ENCODE data around the gene ABHD1. TPM values are rescaled to one million over a fixed set of nuclear protein-coding genes. Genes with fewer than 3 reads are reported as not detected.
A peak's percentile ranks its signal among the peaks of the same experiment; 100 is the strongest.

The ABHD1 gene
- polyA plus RNA-seq, 6 donors from 2014 or later = 1.2 to 1.3 TPM; not detected in 4

DNA sequence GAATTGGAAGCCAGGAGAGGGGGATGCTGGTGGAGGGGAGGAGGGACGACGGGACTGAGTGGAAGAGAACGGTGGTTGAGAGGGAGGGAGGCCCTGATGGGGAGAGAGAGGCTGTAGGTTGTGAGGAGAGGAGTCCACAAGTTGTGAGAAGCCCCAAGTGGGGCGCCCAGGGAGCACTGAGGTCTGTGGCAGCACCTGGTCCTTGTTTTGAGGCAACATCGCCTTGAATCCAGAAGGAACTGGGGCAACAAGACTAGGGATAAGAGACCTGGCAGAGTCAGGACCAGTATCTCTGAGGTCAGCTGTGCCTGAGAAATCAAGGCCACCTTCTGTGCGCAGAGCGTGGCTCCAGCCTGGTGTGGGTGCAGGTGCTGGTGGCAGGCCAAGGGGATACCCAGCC, 14.5 kb downstream of the ABHD1 start:
- H3K9me3 Mint-ChIP-seq = no peaks in the 10 kb centered on the region
- DNase-seq (no peak), ATAC-seq (ENCODE audit: low read depth in 2 of 2) (no peak)
- H3K4me3 Mint-ChIP-seq = peak overlapping the region in 3 of 8 donors; percentile 49 to 82 (median 78)
- peak overlapping the region in 1 of 6 donors; percentile 20 for H3K27ac Mint-ChIP-seq
- peaks cover under 1 to 10% (median 7%) of the 10 kb centered on the region in 3 donors for H3K27me3 Mint-ChIP-seq
- peaks cover 11 to 22% (median 21%) of the 10 kb centered on the region in 3 donors for H3K4me1 Mint-ChIP-seq
- no peaks in the 10 kb centered on the region for H3K36me3 Mint-ChIP-seq

DNA sequence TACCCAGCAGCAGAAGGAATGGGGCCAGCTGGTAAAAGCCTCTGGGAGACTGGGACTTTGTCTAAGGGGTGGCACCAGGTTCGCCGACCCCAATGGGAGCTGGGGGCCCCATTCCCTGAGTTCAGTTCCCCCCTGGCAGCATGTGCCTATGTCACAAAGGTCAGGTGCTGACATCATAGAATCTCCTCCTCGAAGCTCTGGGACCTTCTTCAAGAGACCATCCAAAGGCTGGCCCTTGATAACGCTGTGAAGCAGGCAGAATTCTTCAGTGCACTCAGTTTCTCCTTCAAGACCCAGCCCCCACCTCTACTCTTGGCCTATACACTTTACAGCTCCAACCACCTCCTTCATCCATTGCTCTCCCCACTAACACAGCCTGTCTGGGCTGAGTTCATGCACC, 15.7 kb downstream of the ABHD1 start, which contains the start of gene PRR30:
TSS of gene PRR30 (minus strand) at position 101 of the 400 bp plus-strand sequence. CDS start 1,081 bp downstream, outside the sequence.
- H3K4me3 Mint-ChIP-seq = peak within 1 kb of the TSS in 2 of 8 donors; percentile 78 to 82
- no peak for ATAC-seq (ENCODE audit: low read depth in 2 of 2)
- H3K27ac Mint-ChIP-seq = no peak within 1 kb of the TSS
- no peaks in the 10 kb centered on the region for H3K36me3 Mint-ChIP-seq
- DNase-seq = no peak
- peaks cover 13 to 14% (median 14%) of the 10 kb centered on the region in 3 donors for H3K27me3 Mint-ChIP-seq
- H3K9me3 Mint-ChIP-seq = no peaks in the 10 kb centered on the region
- peaks cover 3 to 13% (median 11%) of the 10 kb centered on the region in 3 donors for H3K4me1 Mint-ChIP-seq

DNA sequence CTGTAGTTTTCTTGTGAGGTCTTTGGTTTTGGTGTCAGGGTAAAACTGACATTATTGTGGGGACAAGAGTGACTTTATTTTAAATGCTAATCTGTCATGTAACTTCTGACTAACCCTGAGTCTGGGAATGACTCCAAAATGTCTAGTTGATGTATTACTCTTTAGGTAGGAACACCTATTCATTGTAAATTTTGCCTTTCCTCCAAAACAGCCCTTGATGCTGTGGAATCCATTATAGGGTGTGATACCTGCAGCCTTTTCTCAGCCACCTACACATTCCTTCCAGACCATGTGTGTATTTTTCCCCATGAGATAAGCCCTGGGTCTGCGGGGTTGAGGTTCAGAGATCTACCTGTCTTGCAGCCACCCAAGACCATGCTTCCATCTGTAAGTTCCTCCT, 19.7 kb downstream of the ABHD1 start:
- peaks cover 19 to 30% (median 29%) of the 10 kb centered on the region in 3 donors for H3K27me3 Mint-ChIP-seq
- H3K9me3 Mint-ChIP-seq = no peaks in the 10 kb centered on the region
- no peak overlapping the region for H3K4me3 Mint-ChIP-seq
- H3K4me1 Mint-ChIP-seq = no peaks in the 10 kb centered on the region
- peak overlapping the region in 1 of 6 donors; percentile 4 for H3K27ac Mint-ChIP-seq
- no peaks in the 10 kb centered on the region for H3K36me3 Mint-ChIP-seq
- no peak for ATAC-seq (ENCODE audit: low read depth in 2 of 2)
- DNase-seq = no peak

DNA sequence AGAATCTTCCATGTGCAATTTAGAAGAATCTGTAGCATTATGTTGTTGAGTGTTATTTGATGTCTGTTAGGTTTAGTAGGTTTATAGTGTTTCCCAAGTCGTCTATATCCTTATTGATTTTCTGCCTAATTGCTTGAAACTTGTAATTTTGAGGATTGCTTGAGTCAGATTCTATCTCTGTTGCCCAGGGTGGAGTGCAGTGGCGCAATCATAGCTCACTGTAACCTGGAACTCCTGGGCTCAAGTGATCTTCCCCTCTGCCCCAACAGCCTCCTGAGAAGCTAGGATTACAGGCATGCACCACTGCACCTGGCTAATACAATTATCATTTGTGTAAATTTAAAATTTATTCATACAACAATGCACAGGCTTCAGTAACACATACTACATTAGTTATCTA, 22.1 kb downstream of the ABHD1 start:
- no peaks in the 10 kb centered on the region for H3K9me3 Mint-ChIP-seq
- no peak overlapping the region for H3K4me3 Mint-ChIP-seq
- ATAC-seq (ENCODE audit: low read depth in 2 of 2) (no peak), DNase-seq (no peak)
- peaks cover 21 to 48% (median 36%) of the 10 kb centered on the region in 3 donors for H3K27me3 Mint-ChIP-seq
- H3K4me1 Mint-ChIP-seq = no peaks in the 10 kb centered on the region
- H3K27ac Mint-ChIP-seq = peak overlapping the region in 1 of 6 donors; percentile 38
- no peaks in the 10 kb centered on the region for H3K36me3 Mint-ChIP-seq

DNA sequence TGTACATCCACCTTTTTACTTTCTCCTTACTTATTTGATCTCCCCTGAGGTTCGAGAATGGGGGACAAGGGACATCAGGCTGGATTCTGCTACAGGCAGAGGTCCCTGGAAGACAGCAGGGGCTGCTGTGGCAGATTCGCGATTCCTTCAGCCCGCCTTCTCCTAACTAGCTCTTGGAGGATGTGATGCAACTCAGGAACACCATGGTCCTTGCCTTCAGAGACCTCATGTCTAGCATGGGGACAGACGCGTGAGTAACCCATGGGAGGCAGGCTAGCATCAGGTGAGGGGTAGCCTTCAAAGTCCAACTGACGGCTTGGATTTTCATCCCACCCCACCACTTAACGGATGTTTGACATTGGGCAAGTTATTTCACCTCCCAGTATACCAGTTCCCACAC, 24.3 kb downstream of the ABHD1 start:
- no peak for ATAC-seq (ENCODE audit: low read depth in 2 of 2)
- H3K36me3 Mint-ChIP-seq = no peaks in the 10 kb centered on the region
- H3K27me3 Mint-ChIP-seq = peaks cover 16 to 56% (median 27%) of the 10 kb centered on the region in 3 donors
- H3K27ac Mint-ChIP-seq = peak overlapping the region in 2 of 6 donors; percentile 64 to 70
- no peak for DNase-seq
- no peaks in the 10 kb centered on the region for H3K9me3 Mint-ChIP-seq
- no peaks in the 10 kb centered on the region for H3K4me1 Mint-ChIP-seq
- H3K4me3 Mint-ChIP-seq = no peak overlapping the region

DNA sequence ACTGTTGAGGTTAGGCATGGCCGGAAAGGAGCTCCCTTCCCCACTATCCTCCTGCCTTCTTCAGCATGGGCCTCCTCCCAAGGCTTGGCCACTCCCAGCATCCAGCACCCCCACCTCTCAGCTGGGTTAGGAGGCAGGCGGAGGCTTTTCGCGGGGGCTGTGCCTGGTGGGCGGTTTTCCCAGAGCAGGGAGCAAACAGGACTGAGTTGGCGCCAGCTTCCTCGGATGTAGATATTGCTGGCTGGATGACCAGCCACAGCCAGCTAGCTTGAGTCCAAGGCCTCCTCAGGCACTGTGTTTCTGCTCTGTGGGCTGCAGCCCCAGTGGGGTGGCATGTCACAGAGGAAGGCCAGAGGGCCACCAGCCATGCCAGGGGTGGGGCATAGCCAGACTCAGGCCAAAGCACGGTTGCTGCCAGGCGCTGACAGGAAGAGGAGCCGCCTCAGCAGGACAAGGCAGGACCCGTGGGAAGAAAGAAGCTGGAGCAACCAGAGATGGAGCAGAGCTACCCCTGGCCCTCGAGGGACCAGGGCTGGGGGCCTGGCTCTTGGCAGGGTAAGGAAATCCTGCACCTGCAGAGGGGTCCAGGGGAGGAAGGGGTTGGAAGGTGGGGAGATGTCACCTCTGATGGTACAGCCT, 25.3 kb downstream of the ABHD1 start, which contains the start of gene TCF23:
TSS of gene TCF23 (plus strand) at position 204 of the 639 bp plus-strand sequence. CDS start at position 334, 130 bp downstream.
- Mint-ChIP-seq H3K27me3 (peaks cover 8 to 52% (median 22%) of the 10 kb centered on the region in 3 donors), H3K4me3 (no peak within 1 kb of the TSS), H3K36me3 (no peaks in the 10 kb centered on the region), H3K27ac (peak within 1 kb of the TSS in 3 of 6 donors; percentile 57 to 70 (median 64)), H3K4me1 (no peaks in the 10 kb centered on the region), H3K9me3 (no peaks in the 10 kb centered on the region)
- DNase-seq (no peak), ATAC-seq (ENCODE audit: low read depth in 2 of 2) (no peak)

DNA sequence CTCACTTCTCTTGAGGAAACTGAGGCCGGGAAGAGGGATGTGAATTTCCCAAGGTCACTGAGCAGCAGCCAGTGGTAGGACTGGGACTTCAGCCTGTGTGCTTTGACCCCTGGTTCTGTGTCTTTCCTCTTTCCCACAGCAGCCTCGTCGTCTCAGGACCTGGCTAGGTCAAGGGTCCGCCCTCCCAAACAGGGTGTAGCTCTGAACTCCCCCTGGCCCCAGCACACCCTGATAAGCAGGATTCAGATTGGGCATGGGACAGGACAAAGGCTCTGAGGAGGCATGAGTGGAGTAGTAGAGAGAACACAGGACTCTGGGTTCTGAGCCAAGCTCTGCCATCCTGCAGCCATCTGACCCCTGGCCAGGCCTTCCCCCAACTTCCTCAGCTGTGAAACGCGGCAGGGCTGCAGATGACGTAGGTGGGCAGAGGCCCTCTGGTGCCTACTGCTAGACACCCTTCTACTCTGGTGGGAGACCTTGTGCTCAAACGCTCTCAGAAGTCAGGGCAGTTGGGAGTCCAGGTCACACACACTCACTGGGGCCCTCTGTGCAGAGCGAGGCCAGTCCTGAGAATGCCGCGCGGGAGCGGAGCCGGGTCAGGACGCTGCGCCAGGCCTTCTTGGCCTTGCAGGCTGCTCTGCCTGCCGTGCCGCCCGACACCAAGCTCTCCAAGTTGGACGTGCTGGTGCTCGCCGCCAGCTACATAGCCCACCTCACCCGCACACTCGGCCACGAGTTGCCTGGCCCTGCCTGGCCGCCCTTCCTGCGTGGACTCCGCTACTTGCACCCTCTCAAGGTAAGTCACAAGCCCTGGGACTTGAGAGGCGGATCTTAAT, 26.2 kb downstream of the ABHD1 start:
- H3K36me3 Mint-ChIP-seq = no peaks in the 10 kb centered on the region
- H3K27me3 Mint-ChIP-seq = peaks cover 8 to 52% (median 30%) of the 10 kb centered on the region in 3 donors
- DNase-seq (no peak), ATAC-seq (ENCODE audit: low read depth in 2 of 2) (no peak)
- H3K4me1 Mint-ChIP-seq = no peaks in the 10 kb centered on the region
- no peak overlapping the region for H3K4me3 Mint-ChIP-seq
- no peaks in the 10 kb centered on the region for H3K9me3 Mint-ChIP-seq
- no peak overlapping the region for H3K27ac Mint-ChIP-seq

DNA sequence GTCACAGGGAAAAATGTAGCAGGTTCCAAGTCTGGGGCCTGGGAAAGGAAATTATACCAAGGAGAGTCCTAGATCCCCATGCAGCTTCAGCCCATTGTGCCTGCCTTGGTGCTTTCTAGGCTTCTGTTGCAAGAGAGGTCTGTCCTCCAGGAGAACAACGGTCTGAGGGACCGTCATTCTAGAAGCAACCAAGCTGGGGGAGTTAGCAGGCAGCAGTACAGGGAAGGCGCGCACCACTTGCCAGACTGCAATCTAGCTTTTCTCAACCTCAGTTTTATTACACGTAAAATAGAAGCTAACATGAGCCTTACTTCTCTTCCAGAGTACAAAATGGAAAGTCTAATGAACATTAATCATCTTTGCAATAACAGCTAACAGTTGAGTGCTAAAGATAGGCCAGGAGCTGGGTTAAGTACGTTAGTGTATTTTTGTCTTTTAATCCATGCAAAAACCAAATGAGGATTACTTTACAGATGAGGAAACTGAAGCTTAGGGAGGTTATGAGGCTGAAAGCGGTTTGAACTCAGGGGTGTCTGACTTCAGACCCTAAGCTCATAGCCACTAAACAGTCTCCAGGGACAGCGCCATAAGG, 27.1 kb downstream of the ABHD1 start:
- DNase-seq (no peak), ATAC-seq (ENCODE audit: low read depth in 2 of 2) (no peak)
- Mint-ChIP-seq H3K4me1 (no peaks in the 10 kb centered on the region), H3K4me3 (peak overlapping the region in 1 of 8 donors; percentile 57), H3K9me3 (no peaks in the 10 kb centered on the region), H3K27ac (no peak overlapping the region), H3K36me3 (no peaks in the 10 kb centered on the region), H3K27me3 (peaks cover 8 to 61% (median 31%) of the 10 kb centered on the region in 3 donors)

DNA sequence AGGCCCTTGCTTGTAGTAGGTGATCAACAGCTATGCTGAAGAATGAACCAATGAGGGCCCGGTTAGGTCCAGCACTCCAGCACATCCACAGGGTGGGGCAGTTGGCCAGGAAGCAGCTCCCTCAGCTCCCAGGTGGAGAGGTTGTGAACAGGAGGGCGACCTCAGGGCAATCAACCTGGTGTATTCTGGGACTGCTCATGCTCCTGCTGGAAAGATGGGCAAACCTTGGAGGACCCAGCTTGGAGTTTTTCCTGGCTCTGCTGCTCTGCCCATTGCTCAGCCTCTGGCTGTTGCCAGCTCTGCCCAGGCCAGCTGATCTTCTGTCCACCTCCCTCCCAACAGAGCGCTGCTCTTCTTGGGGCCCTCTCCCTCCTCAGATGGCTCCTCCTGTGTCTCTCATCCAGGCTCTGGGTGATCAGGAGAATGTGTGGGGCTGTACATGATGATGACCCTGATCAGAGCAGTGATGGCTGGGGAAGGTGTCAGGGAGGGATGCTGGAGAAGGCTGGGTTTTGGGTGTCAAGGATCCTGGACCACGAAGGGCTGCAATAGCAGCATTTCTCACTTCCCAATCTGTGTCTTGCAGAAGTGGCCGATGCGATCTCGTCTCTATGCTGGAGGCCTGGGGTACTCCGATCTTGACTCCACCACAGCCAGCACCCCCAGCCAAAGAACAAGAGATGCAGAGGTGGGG, 28.6 kb downstream of the ABHD1 start:
- ATAC-seq (ENCODE audit: low read depth in 2 of 2) = no peak
- Mint-ChIP-seq H3K36me3 (no peaks in the 10 kb centered on the region), H3K9me3 (no peaks in the 10 kb centered on the region), H3K27me3 (peaks cover 3 to 59% (median 25%) of the 10 kb centered on the region in 3 donors), H3K4me3 (no peak overlapping the region), H3K27ac (no peak overlapping the region), H3K4me1 (no peaks in the 10 kb centered on the region)
- no peak for DNase-seq

DNA sequence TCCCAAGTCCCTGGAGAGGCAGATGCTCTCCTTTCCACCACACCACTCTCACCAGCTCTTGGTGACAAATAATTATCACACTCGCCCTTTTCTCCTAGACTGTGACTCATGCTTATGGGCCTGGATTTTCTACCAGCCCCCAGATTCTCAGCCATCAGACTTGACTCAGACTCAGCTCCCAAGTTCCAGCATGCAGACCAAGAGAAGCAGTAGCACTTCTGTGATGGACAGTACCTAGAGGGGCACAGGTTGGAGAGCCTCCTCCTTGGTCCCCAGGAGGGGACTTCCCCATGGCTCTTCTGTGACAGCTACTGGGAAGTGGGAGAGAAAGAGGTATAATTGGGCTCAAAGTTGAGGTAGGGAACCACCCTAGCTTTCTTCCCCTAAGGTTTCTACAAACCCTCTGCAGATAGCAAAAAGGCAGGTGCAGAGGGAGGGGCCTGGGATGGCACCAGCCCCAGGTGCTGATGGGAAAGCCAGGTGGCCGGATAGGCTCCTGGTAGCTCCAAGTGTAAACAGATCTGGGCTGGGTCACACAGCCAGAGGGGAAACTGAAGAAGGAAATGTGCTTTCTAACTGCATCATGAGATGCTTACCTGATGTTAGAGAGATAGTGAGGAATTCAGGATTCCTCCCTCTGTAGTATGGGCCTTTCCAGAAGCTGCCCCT, 29.3 kb downstream of the ABHD1 start:
- Mint-ChIP-seq H3K27ac (no peak overlapping the region), H3K4me1 (no peaks in the 10 kb centered on the region), H3K4me3 (no peak overlapping the region), H3K27me3 (peaks cover 3 to 52% (median 19%) of the 10 kb centered on the region in 3 donors), H3K9me3 (no peaks in the 10 kb centered on the region), H3K36me3 (no peaks in the 10 kb centered on the region)
- DNase-seq (no peak), ATAC-seq (ENCODE audit: low read depth in 2 of 2) (no peak)

DNA sequence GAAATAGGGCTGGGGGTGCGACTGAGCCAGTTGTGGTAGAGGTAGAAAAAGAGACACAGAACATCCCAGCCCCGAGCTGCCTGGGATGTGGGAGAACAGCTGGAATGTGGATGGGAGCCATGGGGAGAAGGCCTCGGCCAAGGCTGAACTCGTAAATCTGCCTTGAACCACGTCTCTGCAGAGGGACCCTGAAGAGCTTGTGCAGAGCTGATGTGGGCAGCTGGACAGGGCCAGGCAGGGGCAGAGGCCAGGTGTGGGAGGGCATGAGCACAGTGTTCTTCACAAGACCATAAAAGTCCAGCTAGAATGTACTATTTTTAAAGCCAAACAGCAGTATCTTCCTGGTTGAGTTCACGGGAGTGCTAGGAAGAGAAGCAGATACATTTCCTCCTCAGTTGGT, 30.9 kb downstream of the ABHD1 start:
- Mint-ChIP-seq H3K36me3 (no peaks in the 10 kb centered on the region), H3K27me3 (peaks cover 0 to 44% (median 11%) of the 10 kb centered on the region in 3 donors), H3K27ac (peak overlapping the region in 2 of 6 donors; percentile 32 to 33), H3K4me1 (no peaks in the 10 kb centered on the region), H3K4me3 (no peak overlapping the region), H3K9me3 (no peaks in the 10 kb centered on the region)
- no peak for DNase-seq
- ATAC-seq (ENCODE audit: low read depth in 2 of 2) = no peak

DNA sequence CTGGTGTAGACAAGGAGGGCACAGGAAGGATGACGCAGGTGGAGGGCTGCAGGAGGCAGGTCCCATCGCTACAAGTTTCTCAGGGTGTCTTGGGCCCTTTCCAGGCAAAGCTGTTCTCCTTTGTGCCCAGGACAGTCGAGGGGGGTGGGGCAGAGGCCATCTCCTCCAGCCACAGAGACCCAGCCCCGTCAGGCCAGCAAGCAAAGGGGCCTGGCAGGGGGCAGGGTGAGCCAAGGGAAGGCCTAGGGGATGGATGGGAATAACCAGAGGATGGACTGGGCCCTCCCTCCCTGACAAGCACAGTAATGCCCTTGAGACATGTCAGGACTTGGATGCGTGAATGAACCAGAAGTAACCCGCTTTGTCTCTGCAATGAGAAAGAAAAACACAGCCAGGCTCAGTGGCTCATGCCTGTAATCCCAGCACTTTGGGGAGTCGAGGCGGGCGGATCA, 31.5 kb downstream of the ABHD1 start:
- no peaks in the 10 kb centered on the region for H3K4me1 Mint-ChIP-seq
- H3K27me3 Mint-ChIP-seq = peaks cover 0 to 40% (median 11%) of the 10 kb centered on the region in 3 donors
- DNase-seq (no peak), ATAC-seq (ENCODE audit: low read depth in 2 of 2) (no peak)
- no peaks in the 10 kb centered on the region for H3K9me3 Mint-ChIP-seq
- no peaks in the 10 kb centered on the region for H3K36me3 Mint-ChIP-seq
- H3K4me3 Mint-ChIP-seq = no peak overlapping the region
- H3K27ac Mint-ChIP-seq = no peak overlapping the region

Data from naive B cell (primary cell).